ENCODE results near the gene FBXO9. TPM values are rescaled to one million over a fixed set of nuclear protein-coding genes. Genes with fewer than 3 reads are reported as not detected.
"Not testable (repeated sequence)": the region's sequence is repeated elsewhere in the genome, so short reads cannot be mapped to it uniquely, and the experiment has no call there.

The FBXO9 gene
- total and polyA plus RNA-seq, 10 of the 15 experiments (the other 5 are each of a cell fraction or from before 2014, with no cell fraction given): 9.9 to 68.9 (median 31.3) TPM

DNA sequence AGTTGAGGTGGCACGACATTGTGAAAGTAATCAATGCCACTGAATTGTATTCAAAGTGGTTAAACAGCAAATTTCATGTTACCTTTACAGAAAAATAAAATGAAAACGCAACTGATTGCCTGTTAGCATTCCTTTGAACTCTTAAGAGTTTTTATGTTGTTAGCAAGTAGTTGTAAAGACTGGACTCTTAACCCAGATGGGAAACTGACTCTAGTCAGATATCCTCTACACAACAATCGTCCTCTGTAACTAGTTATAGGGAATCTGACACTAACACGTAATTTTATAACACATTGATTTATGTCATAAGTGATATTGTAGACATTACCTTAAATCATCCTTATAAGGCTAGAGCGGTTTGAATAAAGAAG lies 3.0 kb upstream of the FBXO9 start (continued):
- TF ChIP-seq, protein P1, sequence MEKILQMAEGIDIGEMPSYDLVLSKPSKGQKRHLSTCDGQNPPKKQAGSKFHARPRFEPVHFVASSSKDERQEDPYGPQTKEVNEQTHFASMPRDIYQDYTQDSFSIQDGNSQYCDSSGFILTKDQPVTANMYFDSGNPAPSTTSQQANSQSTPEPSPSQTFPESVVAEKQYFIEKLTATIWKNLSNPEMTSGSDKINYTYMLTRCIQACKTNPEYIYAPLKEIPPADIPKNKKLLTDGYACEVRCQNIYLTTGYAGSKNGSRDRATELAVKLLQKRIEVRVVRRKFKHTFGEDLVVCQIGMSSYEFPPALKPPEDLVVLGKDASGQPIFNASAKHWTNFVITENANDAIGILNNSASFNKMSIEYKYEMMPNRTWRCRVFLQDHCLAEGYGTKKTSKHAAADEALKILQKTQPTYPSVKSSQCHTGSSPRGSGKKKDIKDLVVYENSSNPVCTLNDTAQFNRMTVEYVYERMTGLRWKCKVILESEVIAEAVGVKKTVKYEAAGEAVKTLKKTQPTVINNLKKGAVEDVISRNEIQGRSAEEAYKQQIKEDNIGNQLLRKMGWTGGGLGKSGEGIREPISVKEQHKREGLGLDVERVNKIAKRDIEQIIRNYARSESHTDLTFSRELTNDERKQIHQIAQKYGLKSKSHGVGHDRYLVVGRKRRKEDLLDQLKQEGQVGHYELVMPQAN (conservative IDR thresholded peaks at IDR 0.05): no peak
- TF ChIP-seq GABPA (IDR thresholded peaks at IDR 0.05; ENCODE audit: low read depth): no peak
- TF ChIP-seq EZH2 (IDR thresholded peaks at IDR 0.05; ENCODE audit: borderline replicate concordance, control insufficient read depth, low read depth, low read length): no peak
- TF ChIP-seq JUND (IDR thresholded peaks at IDR 0.05; ENCODE audit: low read depth, low read length): no peak
- TF ChIP-seq, protein P2, sequence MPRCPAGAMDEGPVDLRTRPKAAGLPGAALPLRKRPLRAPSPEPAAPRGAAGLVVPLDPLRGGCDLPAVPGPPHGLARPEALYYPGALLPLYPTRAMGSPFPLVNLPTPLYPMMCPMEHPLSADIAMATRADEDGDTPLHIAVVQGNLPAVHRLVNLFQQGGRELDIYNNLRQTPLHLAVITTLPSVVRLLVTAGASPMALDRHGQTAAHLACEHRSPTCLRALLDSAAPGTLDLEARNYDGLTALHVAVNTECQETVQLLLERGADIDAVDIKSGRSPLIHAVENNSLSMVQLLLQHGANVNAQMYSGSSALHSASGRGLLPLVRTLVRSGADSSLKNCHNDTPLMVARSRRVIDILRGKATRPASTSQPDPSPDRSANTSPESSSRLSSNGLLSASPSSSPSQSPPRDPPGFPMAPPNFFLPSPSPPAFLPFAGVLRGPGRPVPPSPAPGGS (IDR thresholded peaks at IDR 0.05; ENCODE audit: borderline replicate concordance, insufficient read depth, low read depth, low read length, poor library complexity, severe bottlenecking): no peak

DNA sequence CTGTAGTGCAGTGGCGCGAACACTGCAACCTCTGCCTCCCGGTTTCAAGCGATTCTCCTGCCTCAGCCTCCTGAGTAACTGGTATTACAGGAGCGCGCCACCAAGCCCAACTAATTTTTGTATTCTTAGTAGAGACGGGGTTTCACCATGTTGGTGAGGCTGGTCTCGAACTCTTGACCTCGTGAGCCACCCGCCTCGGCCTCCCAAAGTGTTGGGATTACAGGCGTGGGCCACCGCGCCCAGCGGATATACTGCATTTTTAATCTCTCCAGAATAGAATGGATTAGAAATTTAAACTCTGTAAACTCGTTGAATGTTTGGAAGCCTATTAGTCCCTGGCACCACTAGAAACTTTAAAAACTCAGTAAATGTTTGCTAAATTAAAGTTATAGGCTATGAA lies 949 bp upstream of the FBXO9 start:
- H3K4me3 ChIP-seq; H3K4me2 ChIP-seq (ENCODE audit: control insufficient read depth, insufficient read depth); POLR2A ChIA-PET; in situ Hi-C loops (cut with MboI); SMC1A ChIA-PET (ENCODE audit: uncharacterized antibody, unreplicated experiment); H3K27ac ChIP-seq (ENCODE audit: control insufficient read depth, insufficient read depth); BruUV-seq (replicated peaks); H3K9me3 ChIP-seq (replicated peaks; ENCODE audit: control insufficient read depth, insufficient read depth, low read length); H4K20me1 ChIP-seq (ENCODE audit: control insufficient read depth, insufficient read depth); H3K4me1 ChIP-seq (ENCODE audit: control insufficient read depth, insufficient read depth, low read length); H3K36me3 ChIP-seq (ENCODE audit: control insufficient read depth in 2 of 2, insufficient read depth in 2 of 2, low read length in 1 of 2); FAIRE-seq; RAD21 ChIA-PET (ENCODE audit: unreplicated experiment); intact Hi-C loops (cut with micrococcal nuclease; ENCODE audit: unreplicated experiment); ATAC-seq; H3K9ac ChIP-seq (ENCODE audit: control insufficient read depth, insufficient read depth, low read length); DNase-seq (ENCODE audit: low read depth, low spot score); H3K27me3 ChIP-seq (replicated peaks in 1 of 2; ENCODE audit: control insufficient read depth in 2 of 2, insufficient read depth in 2 of 2, low read length in 1 of 2): not testable (repeated sequence)
- CTCF ChIA-PET: interaction anchor here (1.2 kb wide), 1 partner anchor 420 kb away, joined by 3 read pairs; no protein-coding TSS in a partner anchor
- Histone ChIP-seq H2AFZ (ENCODE audit: control insufficient read depth, low read depth, low read length) (peak overlapping the region; percentile 100), H3K79me2 (ENCODE audit: control insufficient read depth, insufficient read depth, low read length) (peaks cover 14% of the 10 kb centered on the region)
- 66% methylated on average over 16 of the region's 16 CpGs for WGBS (ENCODE audit: insufficient coverage, insufficient replicate concordance, low lambda C conversion rate, missing lambda C conversion rate)
